SJSA1 (cell line): ENCODE measurements around the gene GPR155. TPM values are rescaled to one million over a fixed set of nuclear protein-coding genes. Genes with fewer than 3 reads are reported as not detected.
"Not testable (repeated sequence)": the region's sequence is repeated elsewhere in the genome, so short reads cannot be mapped to it uniquely, and the experiment has no call there.

ENCODE experiments used
- DNase-seq, 2 experiments: peaks; one replicate each; pipeline ENCODE4 v3.0.0-alpha.2; 2015 to 2020; ENCODE audit warnings: low spot score in 2 of 2, low read depth in 1 of 2
- H3K27ac ChIP-seq: fragments of 250-450 bp; sonication (Bioruptor Pico); 2 replicates; pipeline ENCODE4 v1.5.1; 2020; ENCODE audit warnings: mild to moderate bottlenecking, moderate library complexity
- H3K27me3 ChIP-seq: fragments of 250-450 bp; sonication (Bioruptor Pico); replicated peaks from 2 replicates; pipeline ENCODE4 v1.5.1; 2020; ENCODE audit warnings: mild to moderate bottlenecking, moderate library complexity
- H3K36me3 ChIP-seq: fragments of 250-450 bp; sonication (Bioruptor Pico); 2 replicates; pipeline ENCODE4 v1.5.1; 2020; ENCODE audit warnings: mild to moderate bottlenecking
- H3K4me1 ChIP-seq: fragments of 250-450 bp; sonication (Bioruptor Pico); replicated peaks from 2 replicates; pipeline ENCODE4 v1.6.1; 2021; ENCODE audit warnings: mild to moderate bottlenecking
- H3K4me3 ChIP-seq: fragments of 250-450 bp; sonication (Bioruptor Pico); 2 replicates; pipeline ENCODE4 v1.5.1; 2020; ENCODE audit warnings: mild to moderate bottlenecking
- H3K9me3 ChIP-seq: fragments of 250-450 bp; sonication (Bioruptor Pico); replicated peaks from 2 replicates; pipeline ENCODE4 v1.5.1; 2020; ENCODE audit warnings: mild to moderate bottlenecking
- total RNA-seq: library from RNA; depleted of rRNA; stranded (reverse); fragments of >200 nt; shearing (Covaris generic); gene quantifications from 2 replicates; pipeline ENCODE4 v1.2.3, GENCODE V29; 2014

GPR155 gene
- total RNA-seq, 1 experiment from 2014 or later = 4.9 TPM

- Histone ChIP-seq H3K4me3 (no peak overlapping the region), H3K4me1 (peaks cover 24% of the 10 kb centered on the region), H3K27me3 (no peaks in the 10 kb centered on the region), H3K9me3 (no peaks in the 10 kb centered on the region), H3K27ac (peak overlapping the region; percentile 62), H3K36me3 (no peaks in the 10 kb centered on the region)
- DNase-seq = peak; percentile 76 to 80
These were observed 44.0 kb downstream of the GPR155 start for GRCh38 chr2:174442546-174443510.

GRCh38 chr2:174439950-174440349, 46.9 kb downstream of the GPR155 start:
- DNase-seq = no peak
- H3K4me3 ChIP-seq = no peak overlapping the region
- peaks cover 31% of the 10 kb centered on the region for H3K4me1 ChIP-seq
- H3K36me3 ChIP-seq = no peaks in the 10 kb centered on the region
- H3K27me3 ChIP-seq = no peaks in the 10 kb centered on the region
- no peaks in the 10 kb centered on the region for H3K9me3 ChIP-seq
- no peak overlapping the region for H3K27ac ChIP-seq

GRCh38 chr2:174439323-174439722, 47.5 kb downstream of the GPR155 start:
- Histone ChIP-seq H3K4me1 (peaks cover 30% of the 10 kb centered on the region), H3K27me3 (no peaks in the 10 kb centered on the region), H3K9me3 (no peaks in the 10 kb centered on the region), H3K4me3 (no peak overlapping the region), H3K27ac (no peak overlapping the region), H3K36me3 (no peaks in the 10 kb centered on the region)
- no peak for DNase-seq

- DNase-seq = no peak
- H3K27ac ChIP-seq = no peak overlapping the region
These were observed 48.5 kb downstream of the GPR155 start for GRCh38 chr2:174438146-174438886.

GRCh38 chr2:174436351-174436750, 50.5 kb downstream of the GPR155 start:
- DNase-seq = peak in 1 of 2 experiments; percentile 5
- Histone ChIP-seq H3K9me3 (no peaks in the 10 kb centered on the region), H3K27me3 (no peaks in the 10 kb centered on the region), H3K4me3 (no peak overlapping the region), H3K4me1 (peaks cover 12% of the 10 kb centered on the region), H3K36me3 (no peaks in the 10 kb centered on the region), H3K27ac (no peak overlapping the region)

More at GRCh38 chr2:174438146-174438886, 48.5 kb downstream of the GPR155 start:
- H3K4me1 ChIP-seq = peaks cover 27% of the 10 kb centered on the region
- H3K9me3 ChIP-seq = no peaks in the 10 kb centered on the region
- no peaks in the 10 kb centered on the region for H3K36me3 ChIP-seq
- no peak overlapping the region for H3K4me3 ChIP-seq
- no peaks in the 10 kb centered on the region for H3K27me3 ChIP-seq

- no peaks in the 10 kb centered on the region for H3K27me3 ChIP-seq
- DNase-seq = no peak
These were observed 54.9 kb downstream of the GPR155 start for GRCh38 chr2:174431902-174432301.

GRCh38 chr2:174430066-174430465, 56.8 kb downstream of the GPR155 start:
- Histone ChIP-seq H3K36me3 (no peaks in the 10 kb centered on the region), H3K9me3 (no peaks in the 10 kb centered on the region), H3K27me3 (no peaks in the 10 kb centered on the region), H3K27ac (no peak overlapping the region), H3K4me3 (no peak overlapping the region), H3K4me1 (no peaks in the 10 kb centered on the region)
- DNase-seq = no peak

More at GRCh38 chr2:174431902-174432301, 54.9 kb downstream of the GPR155 start:
- no peak overlapping the region for H3K27ac ChIP-seq
- no peaks in the 10 kb centered on the region for H3K36me3 ChIP-seq
- H3K9me3 ChIP-seq = no peaks in the 10 kb centered on the region
- H3K4me1 ChIP-seq = peaks cover 11% of the 10 kb centered on the region
- H3K4me3 ChIP-seq = no peak overlapping the region

GRCh38 chr2:174428214-174428613, 58.6 kb downstream of the GPR155 start:
- no peaks in the 10 kb centered on the region for H3K9me3 ChIP-seq
- H3K27me3 ChIP-seq = no peaks in the 10 kb centered on the region
- DNase-seq = no peak
- no peak overlapping the region for H3K27ac ChIP-seq
- no peak overlapping the region for H3K4me3 ChIP-seq
- H3K4me1 ChIP-seq = no peaks in the 10 kb centered on the region
- no peaks in the 10 kb centered on the region for H3K36me3 ChIP-seq

GRCh38 chr2:174412256-174412655, 74.6 kb downstream of the GPR155 start:
- no peak for DNase-seq
- Histone ChIP-seq H3K27ac (no peak overlapping the region), H3K36me3 (0 out of 2 replicates have a peak, but pooled peaks cover 3% of the 10 kb centered on the region), H3K27me3 (no peaks in the 10 kb centered on the region), H3K4me1 (no peaks in the 10 kb centered on the region), H3K4me3 (no peak overlapping the region), H3K9me3 (no peaks in the 10 kb centered on the region)

- not testable (repeated sequence) for H3K4me1 ChIP-seq, H3K36me3 ChIP-seq, H3K9me3 ChIP-seq, DNase-seq, H3K4me3 ChIP-seq, H3K27me3 ChIP-seq, H3K27ac ChIP-seq
These were observed 76.8 kb downstream of the GPR155 start for GRCh38 chr2:174410039-174410438.

- no peak overlapping the region for H3K27ac ChIP-seq
- no peak for DNase-seq
- H3K36me3 ChIP-seq = peaks cover 13% of the 10 kb centered on the region
- no peak overlapping the region for H3K4me3 ChIP-seq
- H3K4me1 ChIP-seq = no peaks in the 10 kb centered on the region
- H3K9me3 ChIP-seq = no peaks in the 10 kb centered on the region
- no peaks in the 10 kb centered on the region for H3K27me3 ChIP-seq
These were observed 83.2 kb downstream of the GPR155 start for GRCh38 chr2:174403628-174404027.

- Histone ChIP-seq H3K36me3 (peaks cover 13% of the 10 kb centered on the region), H3K4me1 (peaks cover 4% of the 10 kb centered on the region), H3K27ac (no peak overlapping the region), H3K27me3 (no peaks in the 10 kb centered on the region), H3K9me3 (no peaks in the 10 kb centered on the region), H3K4me3 (no peak overlapping the region)
- DNase-seq = no peak
These were observed 86.0 kb downstream of the GPR155 start for GRCh38 chr2:174400853-174401252.

- Histone ChIP-seq H3K27ac (no peak overlapping the region), H3K36me3 (peaks cover 13% of the 10 kb centered on the region), H3K4me3 (no peak overlapping the region), H3K27me3 (no peaks in the 10 kb centered on the region), H3K9me3 (no peaks in the 10 kb centered on the region), H3K4me1 (peaks cover 10% of the 10 kb centered on the region)
- no peak for DNase-seq
These were observed 87.7 kb downstream of the GPR155 start for GRCh38 chr2:174399171-174399570.

GRCh38 chr2:174397773-174398172, 89.1 kb downstream of the GPR155 start:
- Histone ChIP-seq H3K4me3 (no peak overlapping the region), H3K4me1 (peaks cover 11% of the 10 kb centered on the region), H3K27ac (no peak overlapping the region), H3K27me3 (no peaks in the 10 kb centered on the region), H3K36me3 (peaks cover 12% of the 10 kb centered on the region; the same call in 1 of the 2 replicates), H3K9me3 (no peaks in the 10 kb centered on the region)
- DNase-seq = no peak
